Fibroblast of mammary gland (primary cell): ENCODE data around the gene VSTM4.
A peak's percentile ranks its signal among the peaks of the same experiment; 100 is the strongest.

Source experiments
- DNase-seq: peaks from one replicate; pipeline ENCODE4 v3.0.0-alpha.2; 2010; ENCODE audit warnings: low read depth
- H3K4me3 ChIP-seq: 2 replicates; pipeline ENCODE4 v1.5.1; 2011; ENCODE audit warnings: low read depth, mild to moderate bottlenecking, low read length, moderate library complexity; ENCODE audit not compliant: control insufficient read depth
- CTCF ChIP-seq: conservative IDR thresholded peaks from 2 replicates; pipeline ENCODE4 v1.5.1; 2011; ENCODE audit warnings: low read depth, low read length, inconsistent platforms; ENCODE audit not compliant: control insufficient read depth, insufficient read depth

The VSTM4 gene

DNA sequence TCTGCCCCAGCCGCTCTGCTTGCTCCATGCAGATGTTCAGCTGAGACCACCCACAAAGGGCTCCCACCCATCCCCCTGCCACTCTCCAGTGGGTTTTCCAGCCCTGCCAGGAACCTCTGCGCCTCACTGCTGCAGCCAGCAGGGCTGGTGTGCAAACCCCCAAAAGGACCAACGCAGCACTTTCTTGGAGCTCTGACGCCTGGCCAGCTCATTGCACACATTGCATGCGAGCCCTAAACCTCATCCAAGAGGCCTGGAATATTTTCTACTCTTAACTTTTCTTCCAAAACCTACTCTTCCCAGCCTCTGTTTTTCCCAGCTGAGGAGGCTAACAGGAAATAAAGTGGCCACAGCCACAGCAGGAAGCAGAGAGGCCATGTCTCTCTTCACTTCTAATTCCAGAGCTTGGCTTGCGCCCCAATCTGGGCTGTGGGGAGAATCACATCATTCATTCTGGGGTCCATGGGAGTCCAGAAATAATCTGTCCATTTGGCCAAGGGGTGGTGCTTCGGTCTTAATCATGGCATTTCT lies 23.1 kb upstream of the VSTM4 start:
- peak; percentile 82 for DNase-seq
- no peak overlapping the region for H3K4me3 ChIP-seq
- no peak for TF ChIP-seq CTCF

- DNase-seq = no peak
- no peak for TF ChIP-seq CTCF
- no peak overlapping the region for H3K4me3 ChIP-seq
Observed at GRCh38 chr10:49136525-49136924, 21.2 kb upstream of the VSTM4 start.

DNA sequence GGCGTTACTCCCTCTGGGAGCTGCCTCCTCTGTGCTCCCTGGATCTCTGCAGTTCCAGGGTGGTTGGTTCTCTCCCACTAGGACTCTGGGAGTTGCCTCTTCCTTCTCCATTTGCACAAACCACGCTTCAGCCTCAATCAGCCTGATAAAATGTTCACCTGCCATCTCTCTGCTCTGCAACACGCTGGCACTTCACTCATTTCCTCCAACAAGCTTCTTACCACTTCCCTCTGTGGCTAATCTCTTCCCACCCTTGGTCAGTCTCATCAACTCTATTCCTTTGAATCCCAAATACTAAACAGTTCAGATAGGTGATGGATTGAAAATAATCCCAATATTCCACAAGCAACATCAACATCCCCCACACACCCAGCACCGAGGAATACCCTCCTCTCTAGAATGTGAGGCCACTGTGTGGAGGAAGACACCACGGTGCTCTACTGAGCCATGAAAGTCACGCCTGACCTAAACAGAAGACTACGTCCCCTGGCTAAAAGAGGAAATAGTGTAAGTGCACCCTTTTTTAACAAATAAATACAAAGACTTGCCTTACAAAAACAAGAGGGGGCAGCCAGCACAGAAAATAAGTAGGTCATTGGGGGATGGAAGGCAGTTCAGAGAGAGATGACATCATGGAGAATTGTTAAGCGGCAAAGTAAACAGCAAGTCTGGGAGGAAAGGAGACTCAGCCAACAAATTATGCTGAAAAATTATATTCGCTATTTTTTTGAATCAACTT lies 20.4 kb upstream of the VSTM4 start:
- no peak overlapping the region for H3K4me3 ChIP-seq
- no peak for TF ChIP-seq CTCF
- peak; percentile 46 for DNase-seq

- DNase-seq = no peak
- no peak for TF ChIP-seq CTCF
Observed at GRCh38 chr10:49134327-49134726, 19.0 kb upstream of the VSTM4 start.

DNA sequence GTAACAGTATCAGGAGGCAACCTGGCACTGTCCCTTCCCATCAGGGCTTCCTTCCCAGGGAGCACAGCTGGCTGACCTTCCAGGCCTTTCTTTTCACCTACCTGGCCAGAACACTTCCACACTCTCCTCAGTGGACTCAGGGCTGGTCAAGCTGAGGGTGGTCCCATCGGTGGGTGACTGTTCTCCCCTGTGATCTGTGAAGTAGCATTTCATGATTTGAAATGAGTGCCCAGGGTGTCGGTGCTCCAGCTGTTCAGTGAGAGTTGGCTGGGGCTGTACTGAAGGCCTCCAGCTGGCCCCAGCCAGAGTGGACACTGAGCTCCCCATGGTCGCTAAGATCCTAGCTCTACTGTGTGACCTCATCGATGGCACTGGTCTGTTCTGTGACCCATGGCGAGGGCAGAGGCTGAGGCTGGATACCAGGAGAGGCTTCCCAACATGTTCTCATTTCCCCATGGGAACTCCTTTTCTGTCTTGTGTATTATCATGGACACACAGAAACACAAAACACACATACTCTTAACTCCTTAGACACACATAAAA lies 18.5 kb upstream of the VSTM4 start, which contains the start of gene FAM170B:
TSS of gene FAM170B (minus strand) at position 316 of the 543 bp plus-strand sequence. CDS start at position 213, 103 bp downstream.
- no peak within 1 kb of the TSS for H3K4me3 ChIP-seq

More at GRCh38 chr10:49134327-49134726, 19.0 kb upstream of the VSTM4 start:
- H3K4me3 ChIP-seq = no peak overlapping the region

GRCh38 chr10:49132362-49132737 lies 17.0 kb upstream of the VSTM4 start:
- no peak overlapping the region for H3K4me3 ChIP-seq
- no peak for DNase-seq
- TF ChIP-seq CTCF = no peak

More for the DNA sequence above, 18.5 kb upstream of the VSTM4 start, which contains the start of gene FAM170B:
- TF ChIP-seq CTCF = no peak
- no peak for DNase-seq
